Right lobe of liver (tissue), 4 donors: ENCODE results near the gene PKD2.

ENCODE experiments used
- CTCF ChIP-seq, 4 donors: fragments of 200-600 bp in 3 of 4; fragments of 450-650 bp in 1 of 4; IDR thresholded peaks; one replicate each; pipeline versions ENCODE4 v1.5.1 to v1.8.0; 2016 to 2022; ENCODE audit warnings: antibody characterized with exemption in 4 of 4, mild to moderate bottlenecking in 2 of 4
- POLR2A ChIP-seq: fragments of 450-650 bp; IDR thresholded peaks from one replicate; pipeline ENCODE4 v1.6.1; 2017; ENCODE audit warnings: antibody characterized with exemption, mild to moderate bottlenecking
- donor health status: DM: no; HTN: no; CAD: no.
- donor health status: DM: no; HTN: no; CAD: no.
- donor health status: DM: no; HTN: yes; CAD: no.

GRCh38 chr4:88054901-88055300, 47.5 kb downstream of the PKD2 start:
- TF ChIP-seq CTCF (IDR thresholded peaks at IDR 0.05) (peak; percentile 72 to 91 (median 80)), POLR2A (no peak)
